Immature natural killer cell (primary cell): ENCODE data around the gene C11orf58. TPM values are rescaled to one million over a fixed set of nuclear protein-coding genes. Genes with fewer than 3 reads are reported as not detected.

Experiments used
- DNase-seq, 3 donors: peaks; one replicate each; pipeline ENCODE4 v3.0.0; 2022; ENCODE audit warnings: mixed read lengths in 1 of 3
- H3K27ac Mint-ChIP-seq, 6 donors: one replicate each; pipeline ENCODE4 v1.8.0; 2020; ENCODE audit warnings: mixed read lengths in 6 of 6, mild to moderate bottlenecking in 5 of 6, inconsistent platforms in 4 of 6, moderate library complexity in 3 of 6
- H3K27me3 Mint-ChIP-seq, 3 donors: one replicate each; pipeline ENCODE4 v1.8.0; 2020 to 2021; ENCODE audit warnings: low read depth in 3 of 3, mild to moderate bottlenecking in 3 of 3, mixed read lengths in 3 of 3, moderate library complexity in 3 of 3, inconsistent platforms in 1 of 3
- H3K36me3 Mint-ChIP-seq, 3 donors: one replicate each; pipeline ENCODE4 v1.8.0; 2020; ENCODE audit warnings: mixed read lengths in 3 of 3, inconsistent platforms in 2 of 3, mild to moderate bottlenecking in 2 of 3
- H3K4me1 Mint-ChIP-seq, 2 donors: one replicate each; pipeline ENCODE4 v1.8.0; 2020; ENCODE audit warnings: inconsistent platforms in 2 of 2, mild to moderate bottlenecking in 2 of 2, mixed read lengths in 2 of 2, moderate library complexity in 1 of 2
- H3K4me3 Mint-ChIP-seq, 5 donors: one replicate each; pipeline ENCODE4 v1.8.0; 2020; ENCODE audit warnings: mild to moderate bottlenecking in 5 of 5, mixed read lengths in 5 of 5, inconsistent platforms in 3 of 5, moderate library complexity in 3 of 5
- H3K9me3 Mint-ChIP-seq, 6 donors: one replicate each; pipeline ENCODE4 v1.8.0; 2020; ENCODE audit warnings: mild to moderate bottlenecking in 6 of 6, mixed read lengths in 6 of 6, inconsistent platforms in 4 of 6, moderate library complexity in 3 of 6
- polyA plus RNA-seq, 3 donors: library from polyadenylated mRNA; unstranded; fragments of 300-500 nt; fragmentation: Illumina TruSeq; gene quantifications; one replicate each; pipeline ENCODE4 v1.2.3, GENCODE V29; 2021

C11orf58 gene
- polyA plus RNA-seq: 100 to 1,000 TPM; 166 to 212 (median 179) TPM

DNA sequence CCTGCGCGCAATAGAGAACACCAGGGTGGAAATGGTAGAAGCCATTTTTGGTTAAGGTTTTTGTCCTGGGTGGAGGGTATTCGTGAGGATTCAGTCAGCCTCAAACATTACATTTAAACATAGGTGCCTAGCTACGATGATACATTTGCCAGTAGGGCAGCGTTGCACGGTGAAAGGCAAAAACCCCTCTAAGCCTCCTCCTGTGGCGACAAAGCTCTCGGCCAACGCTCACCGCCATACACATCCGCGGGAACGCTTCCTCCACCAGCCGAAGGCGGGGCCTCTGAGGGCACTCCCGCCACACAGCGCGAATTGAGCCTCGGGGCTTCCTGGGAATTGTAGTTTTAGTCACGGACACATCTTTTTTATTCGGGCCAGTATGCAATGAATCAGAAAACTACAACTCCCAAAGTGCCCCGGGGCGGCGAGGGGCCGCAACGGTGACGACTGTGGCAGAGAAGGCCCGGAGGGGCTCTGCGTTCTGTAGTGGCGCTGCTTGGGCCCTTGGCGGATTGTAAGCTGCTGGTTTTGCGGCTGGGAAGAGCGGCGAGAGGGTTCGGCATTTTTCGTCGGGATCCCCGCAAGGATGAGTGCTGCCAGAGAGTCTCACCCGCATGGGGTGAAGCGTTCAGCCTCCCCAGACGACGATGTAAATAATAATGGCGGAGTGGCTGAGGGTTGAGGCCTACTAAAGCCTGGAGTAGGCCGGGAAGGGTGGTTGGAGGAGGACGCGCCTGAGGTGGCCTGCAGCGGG is at the start of gene C11orf58:
Gene C11orf58 (plus strand): TSS at position 455 of the 754 bp plus-strand sequence. CDS start 132 bp downstream, at position 587.
- H3K4me3 Mint-ChIP-seq: peak within 1 kb of the TSS in 4 of 5 donors; percentile 67 to 79 (median 74)
- peaks cover 0 to 2% (median 0%) of the 10 kb centered on the region in 3 donors for H3K27me3 Mint-ChIP-seq
- H3K36me3 Mint-ChIP-seq: peaks cover 0 to 4% (median 0%) of the 10 kb centered on the region in 3 donors
- peaks cover 20 to 26% of the 10 kb centered on the region in 2 donors for H3K4me1 Mint-ChIP-seq
- peak within 1 kb of the TSS in 2 of 6 donors; percentile 52 to 89 for H3K27ac Mint-ChIP-seq
- peak; percentile 96 to 97 (median 96) for DNase-seq
- no peaks in the 10 kb centered on the region for H3K9me3 Mint-ChIP-seq

DNA sequence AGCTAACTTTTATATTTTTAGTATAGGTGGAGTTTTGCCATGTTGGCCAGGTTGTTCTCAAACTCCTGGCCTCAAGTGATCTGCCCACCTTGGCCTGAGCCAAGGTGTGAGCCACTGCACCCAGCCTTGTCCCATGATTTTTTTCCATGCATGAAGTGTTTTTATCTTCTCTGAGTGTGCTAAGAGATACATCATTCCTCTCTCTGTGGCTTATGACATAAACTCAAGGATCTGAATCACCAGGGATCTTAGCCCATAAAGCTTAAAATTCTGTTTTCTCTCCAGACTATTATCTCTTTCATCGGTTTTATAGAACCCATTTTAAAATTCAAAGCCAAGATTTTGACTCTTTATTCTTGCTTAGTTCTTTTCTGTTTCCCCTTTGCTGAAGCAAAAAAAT is 48.4 kb upstream of the C11orf58 start:
- Mint-ChIP-seq H3K27me3 (peaks cover 3 to 6% (median 5%) of the 10 kb centered on the region in 3 donors), H3K27ac (no peak overlapping the region), H3K9me3 (peaks cover 0 to 2% (median 0%) of the 10 kb centered on the region in 6 donors), H3K4me3 (no peak overlapping the region), H3K4me1 (no peaks in the 10 kb centered on the region), H3K36me3 (no peaks in the 10 kb centered on the region)
- no peak for DNase-seq

DNA sequence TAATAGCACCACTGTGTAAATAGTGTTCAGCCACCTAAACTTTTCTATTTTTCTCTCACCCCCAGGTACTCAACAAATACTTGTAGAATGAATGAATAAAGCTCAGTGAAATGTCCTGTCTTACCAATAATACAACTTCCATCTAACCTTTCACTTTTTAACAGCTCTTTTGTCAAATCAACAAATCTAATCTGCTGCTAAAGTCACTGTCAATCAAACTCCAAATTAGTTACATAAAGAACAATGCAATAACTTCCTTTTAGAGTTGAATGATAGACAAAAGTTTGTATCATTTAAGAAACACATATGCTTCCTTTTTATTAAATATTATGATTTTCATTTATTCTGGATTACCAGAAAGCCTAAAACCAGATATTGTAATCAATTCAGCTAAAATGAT is 34.7 kb upstream of the C11orf58 start:
- H3K27ac Mint-ChIP-seq: no peak overlapping the region

DNA sequence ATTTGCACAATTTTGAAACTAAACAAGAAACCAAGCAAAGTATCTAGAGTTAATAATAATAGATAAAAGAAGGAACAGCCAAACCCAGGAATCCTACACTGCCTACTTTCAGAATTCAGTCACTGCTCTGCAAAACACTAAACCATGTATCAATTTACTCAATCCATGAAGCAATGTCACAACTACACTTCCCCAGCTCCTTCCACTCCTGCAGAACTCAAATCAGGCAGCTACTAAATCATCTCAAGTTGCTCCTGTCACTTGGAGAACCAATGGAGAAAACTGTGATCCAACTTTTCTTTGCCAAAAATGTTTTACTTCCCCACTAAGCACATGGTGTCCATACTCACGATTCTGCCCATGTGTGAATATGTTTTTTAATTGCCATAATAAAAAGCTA is 24.9 kb upstream of the C11orf58 start:
- no peak overlapping the region for H3K27ac Mint-ChIP-seq
- no peaks in the 10 kb centered on the region for H3K9me3 Mint-ChIP-seq
- no peak for DNase-seq
- H3K4me1 Mint-ChIP-seq: no peaks in the 10 kb centered on the region
- H3K36me3 Mint-ChIP-seq: no peaks in the 10 kb centered on the region
- H3K27me3 Mint-ChIP-seq: peaks cover 2 to 9% (median 3%) of the 10 kb centered on the region in 3 donors
- no peak overlapping the region for H3K4me3 Mint-ChIP-seq

More for the DNA sequence above, 34.7 kb upstream of the C11orf58 start:
- H3K9me3 Mint-ChIP-seq: peaks cover 0 to 2% (median 0%) of the 10 kb centered on the region in 6 donors
- no peaks in the 10 kb centered on the region for H3K36me3 Mint-ChIP-seq
- no peak overlapping the region for H3K4me3 Mint-ChIP-seq
- H3K27me3 Mint-ChIP-seq: peaks cover 4 to 9% (median 4%) of the 10 kb centered on the region in 3 donors
- H3K4me1 Mint-ChIP-seq: no peaks in the 10 kb centered on the region
- DNase-seq: no peak

DNA sequence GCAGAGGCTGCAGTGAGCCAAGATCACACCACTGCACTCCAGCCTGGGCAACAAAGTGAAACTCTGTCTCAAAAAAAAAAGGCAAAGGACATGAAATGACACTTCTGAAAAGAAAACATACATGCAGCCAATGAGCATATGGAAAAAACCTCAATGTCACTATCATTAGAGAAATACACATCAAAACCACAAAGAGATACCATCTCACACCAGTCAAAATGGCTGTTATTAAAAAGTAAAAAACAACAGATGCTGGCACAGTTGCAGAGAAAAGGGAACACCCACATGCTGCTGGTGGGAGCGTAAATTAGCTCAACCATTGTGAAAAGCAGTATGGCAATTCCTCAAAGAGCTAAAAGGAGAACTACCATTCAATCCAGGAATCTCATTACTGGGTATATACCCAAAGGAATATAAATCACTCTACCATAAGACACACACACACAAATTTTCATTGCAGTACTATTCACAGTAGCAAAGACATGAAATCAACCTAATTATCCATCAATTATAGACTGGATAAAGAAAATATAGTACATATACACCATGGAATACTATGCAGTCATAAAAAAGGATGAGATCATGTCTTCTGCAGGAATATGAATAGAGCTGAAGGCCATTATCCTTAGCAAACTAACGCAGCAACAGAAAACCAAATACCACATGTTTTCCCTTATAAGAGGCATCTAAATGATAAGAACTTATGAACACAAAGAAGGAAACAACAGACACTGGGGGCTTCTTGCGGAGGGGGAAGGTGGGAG is 15.7 kb upstream of the C11orf58 start:
- H3K27me3 Mint-ChIP-seq: peaks cover 0 to 9% (median 6%) of the 10 kb centered on the region in 3 donors
- H3K36me3 Mint-ChIP-seq: peaks cover 0 to 3% (median 0%) of the 10 kb centered on the region in 3 donors
- H3K4me3 Mint-ChIP-seq: no peak overlapping the region
- no peaks in the 10 kb centered on the region for H3K4me1 Mint-ChIP-seq
- H3K9me3 Mint-ChIP-seq: no peaks in the 10 kb centered on the region
- H3K27ac Mint-ChIP-seq: no peak overlapping the region
- DNase-seq: no peak

DNA sequence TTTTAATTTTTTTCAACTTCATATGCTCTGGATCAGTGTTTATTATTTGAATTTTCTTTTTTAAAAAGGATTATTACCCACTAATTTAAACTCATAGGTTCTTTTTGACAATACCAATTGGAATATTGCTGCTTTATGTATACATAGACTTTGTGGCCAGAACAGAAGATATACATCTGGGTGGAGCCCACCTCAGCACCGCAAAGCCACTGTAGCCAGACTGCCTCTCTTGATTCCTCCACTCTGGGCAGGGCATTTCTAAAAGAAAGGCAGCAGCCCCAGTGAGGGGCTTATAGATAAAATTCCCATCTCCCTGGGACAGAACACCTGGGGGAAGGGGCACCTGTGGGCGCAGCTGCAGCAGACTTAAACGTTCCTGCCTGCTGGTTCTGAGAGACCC is 10.6 kb upstream of the C11orf58 start:
- Mint-ChIP-seq H3K4me3 (no peak overlapping the region), H3K27ac (no peak overlapping the region), H3K9me3 (peaks cover 0 to 5% (median 0%) of the 10 kb centered on the region in 6 donors), H3K4me1 (no peaks in the 10 kb centered on the region), H3K36me3 (peaks cover 0 to 3% (median 0%) of the 10 kb centered on the region in 3 donors), H3K27me3 (peaks cover 4 to 14% (median 6%) of the 10 kb centered on the region in 3 donors)
- no peak for DNase-seq

DNA sequence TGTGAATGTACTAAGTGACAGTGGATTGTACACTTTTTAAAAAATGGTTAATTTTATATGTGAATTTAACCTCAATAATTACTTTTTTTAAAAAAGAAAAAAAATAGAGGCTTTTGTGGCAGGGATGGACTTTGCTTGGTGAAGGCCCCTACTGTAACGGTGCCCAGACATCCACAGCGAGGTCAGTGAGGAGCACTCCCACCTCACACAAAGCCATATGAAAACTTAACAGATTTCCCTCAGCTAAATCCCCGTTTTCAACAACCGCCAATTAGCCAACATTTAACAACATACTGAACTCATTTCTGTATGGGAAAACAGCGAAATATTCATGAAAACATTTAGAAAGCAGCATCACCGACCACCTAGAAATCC is 642 bp upstream of the C11orf58 start:
- peaks cover 0 to 4% (median 0%) of the 10 kb centered on the region in 3 donors for H3K36me3 Mint-ChIP-seq
- H3K4me3 Mint-ChIP-seq: peak overlapping the region in 4 of 5 donors; percentile 67 to 79 (median 74)
- H3K9me3 Mint-ChIP-seq: no peaks in the 10 kb centered on the region
- H3K27ac Mint-ChIP-seq: peak overlapping the region in 1 of 6 donors; percentile 89
- peaks cover 17 to 20% of the 10 kb centered on the region in 2 donors for H3K4me1 Mint-ChIP-seq
- H3K27me3 Mint-ChIP-seq: peaks cover 0 to 2% (median 0%) of the 10 kb centered on the region in 3 donors
- no peak for DNase-seq

DNA sequence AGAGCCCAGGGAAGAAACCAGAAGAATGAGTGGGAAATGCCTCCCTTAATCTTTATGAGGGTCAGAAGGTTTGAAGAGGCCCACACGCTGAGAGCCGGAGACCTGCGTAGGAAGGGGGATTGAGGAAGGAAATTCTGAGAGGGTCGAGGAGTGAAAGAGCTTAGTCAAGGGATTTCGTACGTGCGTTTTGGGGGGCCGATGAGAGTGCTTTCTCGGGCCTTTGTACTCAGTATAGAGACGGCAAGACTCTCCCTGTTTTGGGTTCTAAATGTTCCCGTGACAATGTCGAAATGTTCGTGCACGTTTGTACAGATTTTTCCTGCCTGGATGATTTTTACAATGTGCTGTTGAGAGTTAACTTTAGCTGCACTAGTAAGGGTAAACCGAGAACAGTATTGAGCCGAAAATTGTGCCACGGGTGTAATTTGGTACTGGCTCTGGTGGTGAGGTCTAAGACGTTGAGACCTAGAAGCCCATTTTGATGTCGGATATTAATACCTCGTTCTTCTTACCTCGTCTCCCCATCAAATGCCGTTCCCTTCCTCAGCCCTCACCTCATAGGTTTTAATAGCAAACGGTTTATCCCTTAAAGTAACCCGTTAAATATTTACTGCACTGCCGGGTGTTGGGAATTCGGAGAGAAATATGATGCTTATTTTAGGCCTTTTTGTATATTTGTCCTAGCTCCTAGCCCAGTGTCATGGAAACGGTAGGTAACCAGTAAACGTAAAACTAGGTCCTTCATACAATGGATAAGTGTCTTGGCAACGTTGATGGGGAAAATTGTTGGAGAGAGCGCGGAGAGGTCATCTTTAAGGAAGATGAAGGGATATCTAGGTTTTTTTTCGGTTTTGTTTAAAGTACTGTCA is 734 bp downstream of the C11orf58 start:
- Mint-ChIP-seq H3K27ac (no peak overlapping the region), H3K4me1 (peaks cover 26 to 34% of the 10 kb centered on the region in 2 donors), H3K36me3 (peaks cover 0 to 3% (median 0%) of the 10 kb centered on the region in 3 donors), H3K27me3 (peaks cover 0 to 2% (median 0%) of the 10 kb centered on the region in 3 donors), H3K9me3 (no peaks in the 10 kb centered on the region), H3K4me3 (no peak overlapping the region)
- peak in 1 of 3 donors; percentile 21 for DNase-seq

DNA sequence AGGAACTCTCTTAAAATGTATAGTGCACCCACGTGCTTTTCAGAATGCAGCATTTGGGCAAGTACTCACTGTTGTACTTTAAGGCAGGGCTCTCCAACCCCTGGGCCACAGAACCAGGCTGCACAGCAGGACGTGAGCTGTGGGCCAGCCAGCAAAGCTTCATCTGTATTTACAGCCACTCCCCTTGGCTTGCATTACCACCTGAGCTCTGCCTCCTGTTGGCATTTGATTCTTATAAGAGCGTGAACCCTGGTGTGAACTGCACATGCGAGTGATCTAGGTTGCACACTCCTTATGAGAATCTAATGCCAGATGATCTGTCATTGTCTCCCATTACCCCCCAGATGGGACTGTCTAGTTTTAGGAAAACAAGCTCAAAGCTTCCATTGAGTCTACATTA is 3.0 kb downstream of the C11orf58 start:
- H3K36me3 Mint-ChIP-seq: peaks cover 0 to 9% (median 4%) of the 10 kb centered on the region in 3 donors
- H3K9me3 Mint-ChIP-seq: no peaks in the 10 kb centered on the region
- no peaks in the 10 kb centered on the region for H3K27me3 Mint-ChIP-seq
- no peak for DNase-seq
- H3K27ac Mint-ChIP-seq: peak overlapping the region in 5 of 6 donors; percentile 0 to 70 (median 15)
- peak overlapping the region in 4 of 5 donors; percentile 0 to 16 (median 8) for H3K4me3 Mint-ChIP-seq
- H3K4me1 Mint-ChIP-seq: peaks cover 47 to 57% of the 10 kb centered on the region in 2 donors

DNA sequence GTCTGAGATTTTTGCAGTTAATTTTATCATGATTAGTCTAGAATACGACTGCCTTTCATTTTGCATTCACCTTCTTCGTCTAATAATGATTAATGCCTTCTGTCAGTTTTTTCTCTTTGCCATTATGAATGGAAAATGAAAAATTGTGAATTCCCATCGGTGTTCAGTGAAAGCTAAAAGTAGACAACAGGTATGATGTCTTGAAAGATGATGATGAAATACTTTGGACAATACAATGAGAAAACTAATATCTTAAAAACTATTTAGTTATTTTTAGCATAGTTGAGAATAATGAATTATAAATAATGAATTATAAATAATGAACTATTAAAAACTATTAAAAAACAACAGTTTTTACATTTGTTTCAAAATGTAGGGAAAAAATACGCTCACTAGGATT is 5.0 kb downstream of the C11orf58 start:
- Mint-ChIP-seq H3K4me1 (peaks cover 50 to 74% of the 10 kb centered on the region in 2 donors), H3K9me3 (no peaks in the 10 kb centered on the region), H3K4me3 (peak overlapping the region in 1 of 5 donors; percentile 1), H3K36me3 (peaks cover 4 to 19% (median 5%) of the 10 kb centered on the region in 3 donors), H3K27me3 (no peaks in the 10 kb centered on the region), H3K27ac (peak overlapping the region in 2 of 6 donors; percentile 29 to 47)
- DNase-seq: no peak

DNA sequence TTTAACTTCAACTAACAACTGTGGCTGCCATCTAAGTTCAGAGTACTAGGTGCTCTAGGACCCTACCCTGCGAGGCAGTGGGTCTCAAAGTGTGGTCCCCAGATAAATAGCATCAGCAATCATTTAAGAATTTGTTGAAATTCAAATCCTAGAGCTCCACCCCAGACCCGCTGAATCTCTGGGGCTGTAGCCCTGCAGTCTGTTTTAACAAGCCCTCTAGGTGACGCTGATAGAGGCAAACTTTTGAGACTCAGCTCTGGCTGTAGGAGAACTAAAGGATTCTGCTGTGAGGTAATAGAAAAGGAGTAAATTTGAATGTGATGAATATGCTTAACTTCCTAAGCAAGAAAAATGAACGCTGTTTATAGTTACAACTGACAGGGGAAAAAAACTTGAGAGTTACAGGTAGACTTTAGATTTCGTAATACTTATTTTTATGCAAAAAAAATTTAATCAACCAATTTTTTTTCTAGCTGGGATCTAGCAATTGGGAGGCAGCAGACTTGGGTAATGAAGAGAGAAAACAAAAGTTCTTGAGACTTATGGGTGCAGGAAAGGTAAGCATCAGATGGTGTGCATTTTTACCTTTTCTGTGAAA is 5.8 kb downstream of the C11orf58 start:
- Mint-ChIP-seq H3K27ac (peak overlapping the region in 4 of 6 donors; percentile 8 to 41 (median 17)), H3K4me3 (no peak overlapping the region), H3K9me3 (no peaks in the 10 kb centered on the region), H3K36me3 (peaks cover 5 to 23% (median 7%) of the 10 kb centered on the region in 3 donors), H3K4me1 (peaks cover 50 to 81% of the 10 kb centered on the region in 2 donors), H3K27me3 (no peaks in the 10 kb centered on the region)
- no peak for DNase-seq

DNA sequence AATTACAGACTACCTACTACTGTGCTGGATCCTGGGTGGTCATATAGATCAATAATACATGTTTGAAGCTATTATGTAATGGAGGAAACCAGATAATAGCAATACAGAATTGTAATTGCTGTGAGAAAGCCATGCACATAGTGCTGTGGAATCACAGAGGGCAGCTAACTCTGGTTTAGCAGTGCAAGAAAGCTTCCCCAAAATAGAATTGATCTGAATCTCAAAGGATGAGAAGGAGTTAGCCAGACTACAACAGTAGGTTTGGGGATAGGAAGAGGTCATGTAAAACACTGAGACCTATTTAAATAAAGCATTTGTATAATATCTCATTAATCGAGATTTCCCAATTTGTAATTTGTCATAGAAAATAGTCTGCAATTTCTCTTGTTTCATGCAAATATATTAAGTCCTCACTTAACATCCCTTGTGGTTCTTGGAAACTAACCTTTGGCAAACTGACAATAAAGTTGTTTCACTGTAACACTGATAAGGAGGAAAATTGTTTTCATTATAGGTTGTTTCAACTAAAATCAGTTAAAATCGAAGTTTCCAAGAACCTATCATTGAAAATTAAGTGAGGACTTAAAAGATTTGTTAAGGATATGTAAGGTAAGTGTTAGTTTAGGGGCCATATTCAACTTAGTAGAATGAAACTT is 7.6 kb downstream of the C11orf58 start:
- Mint-ChIP-seq H3K27me3 (no peaks in the 10 kb centered on the region), H3K4me1 (peaks cover 50 to 88% of the 10 kb centered on the region in 2 donors), H3K36me3 (peaks cover 10 to 37% (median 13%) of the 10 kb centered on the region in 3 donors), H3K9me3 (no peaks in the 10 kb centered on the region), H3K4me3 (no peak overlapping the region), H3K27ac (no peak overlapping the region)
- DNase-seq: no peak
